DMS114 treated with DMSO at 0.1 percent for 48 hours (cell line): ENCODE measurements around the gene ANKRD2.
"Not testable (repeated sequence)": the region's sequence is repeated elsewhere in the genome, so short reads cannot be mapped to it uniquely, and the experiment has no call there.

ENCODE experiments used
- DNase-seq: peaks from one replicate; lab custom pipeline; 2025; ENCODE audit not compliant: unreplicated experiment; lab: John Stamatoyannopoulos, UW

Gene ANKRD2

GRCh38 chr10:97546456-97547270 lies 25.9 kb upstream of the ANKRD2 start:
- DNase-seq: no peak

- DNase-seq: no peak
These were observed 25.3 kb upstream of the ANKRD2 start for GRCh38 chr10:97547271-97547600.

- DNase-seq: no peak
These were observed 24.6 kb upstream of the ANKRD2 start for GRCh38 chr10:97547962-97548361.

GRCh38 chr10:97548828-97549455 lies 23.6 kb upstream of the ANKRD2 start:
- DNase-seq: no peak

- DNase-seq: no peak
These were observed 22.8 kb upstream of the ANKRD2 start for GRCh38 chr10:97549587-97550322.

- no peak for DNase-seq
These were observed 22.0 kb upstream of the ANKRD2 start for GRCh38 chr10:97550336-97551149.

GRCh38 chr10:97551271-97551670 lies 21.3 kb upstream of the ANKRD2 start:
- no peak for DNase-seq

GRCh38 chr10:97553575-97554031 lies 19.0 kb upstream of the ANKRD2 start:
- DNase-seq: peak; percentile 40

GRCh38 chr10:97554336-97554735 lies 18.2 kb upstream of the ANKRD2 start:
- DNase-seq: not testable (repeated sequence)

GRCh38 chr10:97555541-97555940 lies 17.0 kb upstream of the ANKRD2 start:
- not testable (repeated sequence) for DNase-seq

- DNase-seq: not testable (repeated sequence)
These were observed 11.7 kb upstream of the ANKRD2 start for GRCh38 chr10:97560731-97561381.

- not testable (repeated sequence) for DNase-seq
These were observed 11.0 kb upstream of the ANKRD2 start for GRCh38 chr10:97561386-97562077.

GRCh38 chr10:97562329-97562728 lies 10.2 kb upstream of the ANKRD2 start:
- not testable (repeated sequence) for DNase-seq

GRCh38 chr10:97563337-97563736 lies 9.2 kb upstream of the ANKRD2 start:
- DNase-seq: no peak

- no peak for DNase-seq
These were observed 7.8 kb upstream of the ANKRD2 start for GRCh38 chr10:97564776-97565175.

GRCh38 chr10:97566336-97566996 lies 6.1 kb upstream of the ANKRD2 start:
- DNase-seq: no peak

GRCh38 chr10:97567891-97568290 lies 4.7 kb upstream of the ANKRD2 start:
- DNase-seq: no peak

- DNase-seq: no peak
These were observed 2.3 kb upstream of the ANKRD2 start for GRCh38 chr10:97570146-97570788.
